ENCODE data around the gene PTPN1.

DNA sequence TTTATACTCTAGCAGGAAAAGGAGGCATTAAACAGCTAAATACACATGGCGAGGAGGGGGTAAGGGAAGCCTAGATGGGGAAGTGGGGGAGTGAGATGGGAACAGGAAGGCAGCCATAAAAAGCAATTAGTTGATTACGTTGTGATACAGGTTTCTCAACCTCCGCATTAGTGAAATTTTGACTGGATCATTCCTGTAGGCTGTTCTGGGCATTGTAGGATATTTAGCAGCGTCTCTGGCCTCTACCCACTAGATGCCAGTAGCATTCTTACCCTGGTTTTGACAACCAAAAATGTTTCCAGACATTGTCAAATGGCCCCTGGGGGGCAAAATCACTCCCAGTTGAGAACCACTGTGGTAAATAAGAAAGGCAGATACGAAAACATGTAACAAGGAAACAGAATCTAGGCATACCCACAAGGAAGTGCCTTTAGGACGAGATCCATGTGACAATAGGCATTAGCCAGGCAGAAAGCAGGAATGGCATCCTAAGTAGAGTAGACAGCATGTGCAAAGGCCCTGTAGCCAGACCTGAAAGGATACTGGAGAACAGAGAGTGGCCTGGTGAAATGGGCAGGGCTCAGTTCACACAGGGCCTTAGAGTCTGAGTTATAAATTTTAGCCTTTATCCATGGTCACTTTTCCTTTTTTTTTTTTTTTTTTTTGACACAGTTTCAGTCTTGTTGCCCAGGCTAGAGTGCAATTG lies 25.8 kb upstream of the PTPN1 start:
- TF ChIP-seq, protein P1, sequence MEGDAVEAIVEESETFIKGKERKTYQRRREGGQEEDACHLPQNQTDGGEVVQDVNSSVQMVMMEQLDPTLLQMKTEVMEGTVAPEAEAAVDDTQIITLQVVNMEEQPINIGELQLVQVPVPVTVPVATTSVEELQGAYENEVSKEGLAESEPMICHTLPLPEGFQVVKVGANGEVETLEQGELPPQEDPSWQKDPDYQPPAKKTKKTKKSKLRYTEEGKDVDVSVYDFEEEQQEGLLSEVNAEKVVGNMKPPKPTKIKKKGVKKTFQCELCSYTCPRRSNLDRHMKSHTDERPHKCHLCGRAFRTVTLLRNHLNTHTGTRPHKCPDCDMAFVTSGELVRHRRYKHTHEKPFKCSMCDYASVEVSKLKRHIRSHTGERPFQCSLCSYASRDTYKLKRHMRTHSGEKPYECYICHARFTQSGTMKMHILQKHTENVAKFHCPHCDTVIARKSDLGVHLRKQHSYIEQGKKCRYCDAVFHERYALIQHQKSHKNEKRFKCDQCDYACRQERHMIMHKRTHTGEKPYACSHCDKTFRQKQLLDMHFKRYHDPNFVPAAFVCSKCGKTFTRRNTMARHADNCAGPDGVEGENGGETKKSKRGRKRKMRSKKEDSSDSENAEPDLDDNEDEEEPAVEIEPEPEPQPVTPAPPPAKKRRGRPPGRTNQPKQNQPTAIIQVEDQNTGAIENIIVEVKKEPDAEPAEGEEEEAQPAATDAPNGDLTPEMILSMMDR (IDR thresholded peaks at IDR 0.05 in 4 of 5, conservative IDR thresholded peaks at IDR 0.05 in 1 of 5), result no peak
- TF ChIP-seq POLR2A (IDR thresholded peaks at IDR 0.05), result no peak

All from gastrocnemius medialis (tissue), 4 donors.